Measurements from ENCODE around the gene TYW3. TPM values are rescaled to one million over a fixed set of nuclear protein-coding genes. Genes with fewer than 3 reads are reported as not detected.

The TYW3 gene
- total and polyA plus RNA-seq, 2 of the 13 experiments (the other 11 are each of a cell fraction or from before 2014, with no cell fraction given) = 17.6 to 45.8 TPM

- peak; percentile 6 for DNase-seq (ENCODE audit: low spot score)
- intact Hi-C loops (cut with micrococcal nuclease; ENCODE audit: unreplicated experiment) = no loop called here
- Histone ChIP-seq H4K20me1 (ENCODE audit: insufficient read depth, low read length) (no peaks in the 10 kb centered on the region), H3K4me1 (ENCODE audit: insufficient read depth, low read length) (peaks cover 8% of the 10 kb centered on the region; the same call in 1 of the 2 replicates), H3K27me3 (ENCODE audit: control insufficient read depth in 1 of 2, insufficient read depth in 2 of 2, low read length in 2 of 2) (no peaks in the 10 kb centered on the region), H3K27ac (ENCODE audit: extremely low read length, insufficient read depth, low read length) (no peak overlapping the region), H2AFZ (ENCODE audit: low read length) (no peak overlapping the region), H3K4me3 (replicated peaks in 1 of 3; ENCODE audit: insufficient read depth in 1 of 3, low read depth in 2 of 3, low read length in 3 of 3) (no peak overlapping the region), H3K79me2 (ENCODE audit: insufficient read depth, low read length) (no peaks in the 10 kb centered on the region), H3K36me3 (replicated peaks in 1 of 2; ENCODE audit: control insufficient read depth in 1 of 2, insufficient read depth in 2 of 2, low read length in 2 of 2) (no peaks in the 10 kb centered on the region), H3K4me2 (ENCODE audit: low read depth, low read length) (no peak overlapping the region), H3K9me3 (ENCODE audit: low read length) (no peaks in the 10 kb centered on the region), H3K9ac (ENCODE audit: insufficient read depth, low read depth, low read length) (no peak overlapping the region)
- 0% methylated on average over 2 of the region's 2 CpGs for WGBS (ENCODE audit: low lambda C conversion rate)
- POLR2A ChIA-PET = no interaction called here
- TF ChIP-seq MAFK (conservative IDR thresholded peaks at IDR 0.05 in 1 of 2, IDR thresholded peaks at IDR 0.05 in 1 of 2; ENCODE audit: low read length in 2 of 2) = peak in 1 of 2 experiments; percentile 33; a peak in 1 of 4 replicates
- TF ChIP-seq, protein P1, sequence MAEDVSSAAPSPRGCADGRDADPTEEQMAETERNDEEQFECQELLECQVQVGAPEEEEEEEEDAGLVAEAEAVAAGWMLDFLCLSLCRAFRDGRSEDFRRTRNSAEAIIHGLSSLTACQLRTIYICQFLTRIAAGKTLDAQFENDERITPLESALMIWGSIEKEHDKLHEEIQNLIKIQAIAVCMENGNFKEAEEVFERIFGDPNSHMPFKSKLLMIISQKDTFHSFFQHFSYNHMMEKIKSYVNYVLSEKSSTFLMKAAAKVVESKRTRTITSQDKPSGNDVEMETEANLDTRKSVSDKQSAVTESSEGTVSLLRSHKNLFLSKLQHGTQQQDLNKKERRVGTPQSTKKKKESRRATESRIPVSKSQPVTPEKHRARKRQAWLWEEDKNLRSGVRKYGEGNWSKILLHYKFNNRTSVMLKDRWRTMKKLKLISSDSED (CRISPR knock-in tag; IDR thresholded peaks at IDR 0.05) = no peak
- TF ChIP-seq HNF4A (CRISPR knock-in tag; IDR thresholded peaks at IDR 0.05) = peak; percentile 27; the same call in 1 of the 2 replicates
- no peak for TF ChIP-seq ZNF678 (CRISPR knock-in tag; IDR thresholded peaks at IDR 0.05)
- CTCF ChIA-PET (ENCODE audit: low intra/inter-chr PET ratio, low total read pairs) = no interaction called here
- in situ Hi-C loops (cut with HindIII; ENCODE audit: extremely low pct_ligation_motif_present, low pct_unique_long_range_greater_than_20kb) = no loop called here
- BruUV-seq (replicated peaks) = no TSS peak
- peak; percentile 72 for ATAC-seq
- no peak for FAIRE-seq
Observed at GRCh38 chr1:74780594-74780993, 47.6 kb downstream of the TYW3 start.

- no peak overlapping the region for H3K4me2 ChIP-seq (ENCODE audit: low read depth, low read length)
- DNase-seq (ENCODE audit: low spot score) (no peak), FAIRE-seq (no peak), ATAC-seq (no peak)
- peaks cover 1% of the 10 kb centered on the region; the same call in 1 of the 2 replicates for H3K4me1 ChIP-seq (ENCODE audit: insufficient read depth, low read length)
- no peak overlapping the region for H3K27ac ChIP-seq (ENCODE audit: extremely low read length, insufficient read depth, low read length)
- no peaks in the 10 kb centered on the region for H3K79me2 ChIP-seq (ENCODE audit: insufficient read depth, low read length)
- POLR2A ChIA-PET = no interaction called here
- intact Hi-C loops (cut with micrococcal nuclease; ENCODE audit: unreplicated experiment) (no loop called here), in situ Hi-C loops (cut with HindIII; ENCODE audit: extremely low pct_ligation_motif_present, low pct_unique_long_range_greater_than_20kb) (no loop called here)
- no peak overlapping the region for H2AFZ ChIP-seq (ENCODE audit: low read length)
- H3K27me3 ChIP-seq (ENCODE audit: control insufficient read depth in 1 of 2, insufficient read depth in 2 of 2, low read length in 2 of 2) = no peaks in the 10 kb centered on the region
- H3K4me3 ChIP-seq (replicated peaks in 1 of 3; ENCODE audit: insufficient read depth in 1 of 3, low read depth in 2 of 3, low read length in 3 of 3) = no peak overlapping the region
- TF ChIP-seq MAFK (conservative IDR thresholded peaks at IDR 0.05 in 1 of 2, IDR thresholded peaks at IDR 0.05 in 1 of 2; ENCODE audit: low read length in 2 of 2) (peak; percentile 57 to 71; a peak in 3 of 4 replicates), XRCC5 (optimal IDR thresholded peaks at IDR 0.05; ENCODE audit: low read length) (no peak), ADNP (CRISPR knock-in tag; IDR thresholded peaks at IDR 0.05) (no peak), MAFF (IDR thresholded peaks at IDR 0.05; ENCODE audit: low read depth, low read length) (peak; percentile 60)
- BruUV-seq (replicated peaks) = no TSS peak
- no peaks in the 10 kb centered on the region for H3K9me3 ChIP-seq (ENCODE audit: low read length)
- H4K20me1 ChIP-seq (ENCODE audit: insufficient read depth, low read length) = no peaks in the 10 kb centered on the region
- H3K9ac ChIP-seq (ENCODE audit: insufficient read depth, low read depth, low read length) = no peak overlapping the region
- no peaks in the 10 kb centered on the region for H3K36me3 ChIP-seq (replicated peaks in 1 of 2; ENCODE audit: control insufficient read depth in 1 of 2, insufficient read depth in 2 of 2, low read length in 2 of 2)
- CTCF ChIA-PET (ENCODE audit: low intra/inter-chr PET ratio, low total read pairs) = no interaction called here
Observed at GRCh38 chr1:74785944-74786343, 53.0 kb downstream of the TYW3 start.

Data from HepG2 (cell line).